Activated CD4-positive, alpha-beta T cell treated with anti-CD3 and anti-CD28 coated beads, Interleukin-2, Interleukin-4, amounts not matched to agents 100 ng/mL and 50 ng/mL, durations not matched to agents 16 hours and 8 hours (primary cell): Measurements from ENCODE around the gene GIPC2.
"Not testable (repeated sequence)": the region's sequence is repeated elsewhere in the genome, so short reads cannot be mapped to it uniquely, and the experiment has no call there.

Experiments
- DNase-seq: peaks from one replicate; pipeline ENCODE4 v3.0.0-alpha.2; 2020; ENCODE audit warnings: low spot score

The GIPC2 gene

GRCh38 chr1:78045926-78046778 is at the start of gene GIPC2:
GIPC2 (plus strand) TSS chr1:78045966; CDS start chr1:78046095, 129 bp downstream.
- no peak for DNase-seq

- DNase-seq, result no peak
Observed at GRCh38 chr1:77996734-77997133, 49.0 kb upstream of the GIPC2 start.

GRCh38 chr1:78000536-78000935 is 45.2 kb upstream of the GIPC2 start:
- DNase-seq, result not testable (repeated sequence)

- no peak for DNase-seq
Observed at GRCh38 chr1:78003070-78003746, 42.6 kb upstream of the GIPC2 start.

GRCh38 chr1:78003882-78004718 is 41.7 kb upstream of the GIPC2 start:
- DNase-seq, result peak; percentile 64

GRCh38 chr1:78004719-78005447 is 40.9 kb upstream of the GIPC2 start, which contains the start of gene DNAJB4:
DNAJB4 (plus strand) TSS chr1:78004939; CDS start chr1:78005111, 172 bp downstream.
- DNase-seq, result peak; percentile 92

- no peak for DNase-seq
Observed at GRCh38 chr1:78005448-78005722, 40.4 kb upstream of the GIPC2 start.

- no peak for DNase-seq
Observed at GRCh38 chr1:78005755-78006154, 40.0 kb upstream of the GIPC2 start.

- DNase-seq, result no peak
Observed at GRCh38 chr1:78006521-78006920, 39.2 kb upstream of the GIPC2 start.

GRCh38 chr1:78007677-78008341 is 38.0 kb upstream of the GIPC2 start:
- no peak for DNase-seq

- no peak for DNase-seq
Observed at GRCh38 chr1:78009276-78009675, 36.5 kb upstream of the GIPC2 start.

- DNase-seq, result no peak
Observed at GRCh38 chr1:78009836-78010235, 35.9 kb upstream of the GIPC2 start.

- no peak for DNase-seq
Observed at GRCh38 chr1:78011050-78011449, 34.7 kb upstream of the GIPC2 start.

GRCh38 chr1:78015148-78015547 is 30.6 kb upstream of the GIPC2 start:
- no peak for DNase-seq

- no peak for DNase-seq
Observed at GRCh38 chr1:78019024-78019423, 26.7 kb upstream of the GIPC2 start.

- not testable (repeated sequence) for DNase-seq
Observed at GRCh38 chr1:78021134-78021533, 24.6 kb upstream of the GIPC2 start.

- DNase-seq, result no peak
Observed at GRCh38 chr1:78029793-78030192, 16.0 kb upstream of the GIPC2 start.

GRCh38 chr1:78032996-78033796 is 12.6 kb upstream of the GIPC2 start:
- no peak for DNase-seq

GRCh38 chr1:78033797-78034172 is 12.0 kb upstream of the GIPC2 start:
- no peak for DNase-seq

- no peak for DNase-seq
Observed at GRCh38 chr1:78035121-78035520, 10.6 kb upstream of the GIPC2 start.

- DNase-seq, result no peak
Observed at GRCh38 chr1:78036450-78036849, 9.3 kb upstream of the GIPC2 start.
